GM21528 (cell line): ENCODE data around the gene KCNK5.

Experiments
- ATAC-seq: cut with Tn5 transposase; IDR thresholded peaks from one replicate; pipeline ENCODE4 v1.9.1; 2021; ENCODE audit warnings: mild to moderate bottlenecking, moderate library complexity; ENCODE audit not compliant: unreplicated experiment, low FRiP score

Gene KCNK5

DNA sequence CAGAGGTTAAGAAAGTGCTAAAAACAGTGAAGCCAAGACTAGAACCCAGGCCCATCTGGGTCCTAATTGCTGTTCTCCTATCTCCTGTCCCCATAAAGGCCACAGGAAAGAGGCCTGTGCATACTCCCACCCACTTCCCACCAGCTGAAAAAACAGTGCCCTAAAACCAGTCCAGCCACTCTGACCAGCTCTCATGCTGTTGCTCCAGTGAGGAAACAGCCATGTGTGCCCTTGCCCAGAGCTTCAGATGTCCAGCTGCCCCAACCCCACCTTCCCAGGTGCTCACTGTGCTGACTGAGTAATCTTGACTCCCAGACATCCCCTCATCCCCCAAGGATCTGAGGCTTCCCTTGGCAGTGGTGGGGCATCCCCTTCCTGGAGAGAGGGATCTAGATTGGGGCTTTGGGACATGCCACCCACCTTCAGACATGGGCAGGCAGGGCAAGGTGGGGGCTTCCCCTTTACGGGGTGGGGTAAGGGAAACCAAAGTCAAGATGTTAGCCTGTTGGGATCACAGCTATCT, 28.7 kb downstream of the KCNK5 start:
- ATAC-seq, result no peak

DNA sequence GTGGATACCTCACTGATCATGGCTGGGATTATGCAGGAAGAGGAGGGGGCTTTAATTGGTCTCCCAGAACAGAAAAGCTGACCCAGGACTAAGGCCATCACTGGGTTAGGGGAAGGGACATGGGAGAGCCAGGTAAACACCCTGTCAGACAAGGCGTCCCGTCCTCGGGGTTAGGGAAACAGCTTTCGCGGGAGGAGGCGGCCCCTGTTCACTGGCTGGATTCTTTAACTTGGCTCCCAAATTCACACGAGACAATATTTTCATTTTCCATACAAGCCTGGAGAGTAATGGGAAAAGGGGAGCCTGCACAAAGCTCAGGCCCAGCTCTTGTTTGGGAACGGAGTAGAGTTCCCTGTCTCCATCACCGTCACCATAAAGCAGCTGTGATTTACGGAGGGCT, 29.3 kb downstream of the KCNK5 start:
- ATAC-seq, result no peak

- ATAC-seq, result no peak
Observed at GRCh38 chr6:39199231-39199940, 29.9 kb downstream of the KCNK5 start.

DNA sequence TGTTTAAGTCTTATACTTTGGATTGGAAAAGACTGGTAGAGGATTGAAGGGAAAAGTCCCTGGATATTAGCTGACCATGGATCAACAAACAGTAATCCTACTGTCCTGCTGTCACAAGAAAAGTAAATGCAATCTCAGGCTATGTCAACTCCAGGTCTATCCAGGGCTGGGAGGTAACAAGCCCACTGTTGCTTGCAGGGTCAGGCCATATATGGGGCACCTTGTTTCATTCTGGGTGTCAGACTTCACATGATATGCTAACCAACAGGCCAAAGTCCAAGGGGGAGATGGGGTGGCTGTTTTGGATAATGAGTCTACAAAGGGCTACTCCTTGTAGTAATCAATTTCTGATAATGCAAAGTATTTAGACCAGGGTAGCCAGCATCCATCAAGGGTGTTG, 30.7 kb downstream of the KCNK5 start:
- ATAC-seq, result no peak

- ATAC-seq, result no peak
Observed at GRCh38 chr6:39197922-39198500, 31.3 kb downstream of the KCNK5 start.

GRCh38 chr6:39197521-39197920, 31.8 kb downstream of the KCNK5 start:
- ATAC-seq, result no peak

DNA sequence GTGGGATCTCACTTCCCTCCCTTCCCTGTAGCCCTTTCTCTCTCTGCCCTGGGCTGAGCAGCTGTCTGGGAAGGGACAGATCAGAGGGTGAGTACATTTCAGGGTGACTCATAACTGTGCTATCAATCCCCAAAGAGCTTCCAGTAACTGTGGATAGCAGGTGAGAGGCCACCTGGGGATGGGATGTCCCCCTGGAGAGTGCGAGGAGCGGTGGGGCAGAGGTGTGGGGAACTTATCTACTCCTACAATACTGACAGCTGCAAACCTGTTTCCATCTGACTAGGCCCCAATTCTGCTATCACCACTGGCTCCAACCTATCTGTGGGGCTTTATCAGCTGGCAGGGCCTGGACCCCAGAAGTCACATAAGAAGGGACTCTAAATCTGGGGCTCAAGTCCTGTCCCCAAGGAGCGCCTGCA, 32.6 kb downstream of the KCNK5 start:
- no peak for ATAC-seq

DNA sequence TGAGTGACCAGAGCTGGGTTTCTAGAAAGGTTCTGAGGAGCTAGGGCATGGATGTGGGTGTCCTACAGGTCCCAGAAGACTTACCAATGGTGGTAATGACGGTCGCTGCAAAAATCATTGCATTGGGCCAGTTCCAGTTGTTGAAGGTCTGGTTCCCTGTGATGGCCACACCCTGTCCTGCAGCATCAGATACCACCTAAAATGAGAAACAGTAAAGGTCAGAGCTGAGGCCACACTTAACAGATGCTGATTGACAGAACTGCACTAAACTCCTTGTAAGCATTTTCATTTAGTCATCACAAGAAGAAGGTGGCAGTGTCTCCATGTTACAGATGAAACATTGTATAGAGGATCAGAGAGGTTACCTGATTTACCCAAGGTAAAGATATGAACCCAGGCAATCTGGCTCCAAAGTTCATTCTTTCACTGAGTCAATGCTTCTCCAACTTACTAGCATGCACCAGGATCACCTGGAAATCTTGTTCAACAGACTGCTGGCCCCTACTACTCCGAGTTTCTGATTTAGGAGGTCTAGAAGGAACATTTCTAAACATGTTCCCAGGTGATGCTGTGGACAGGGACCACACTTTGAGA, 33.4 kb downstream of the KCNK5 start:
- ATAC-seq, result no peak

- ATAC-seq, result no peak
Observed at GRCh38 chr6:39194466-39194865, 34.8 kb downstream of the KCNK5 start.

DNA sequence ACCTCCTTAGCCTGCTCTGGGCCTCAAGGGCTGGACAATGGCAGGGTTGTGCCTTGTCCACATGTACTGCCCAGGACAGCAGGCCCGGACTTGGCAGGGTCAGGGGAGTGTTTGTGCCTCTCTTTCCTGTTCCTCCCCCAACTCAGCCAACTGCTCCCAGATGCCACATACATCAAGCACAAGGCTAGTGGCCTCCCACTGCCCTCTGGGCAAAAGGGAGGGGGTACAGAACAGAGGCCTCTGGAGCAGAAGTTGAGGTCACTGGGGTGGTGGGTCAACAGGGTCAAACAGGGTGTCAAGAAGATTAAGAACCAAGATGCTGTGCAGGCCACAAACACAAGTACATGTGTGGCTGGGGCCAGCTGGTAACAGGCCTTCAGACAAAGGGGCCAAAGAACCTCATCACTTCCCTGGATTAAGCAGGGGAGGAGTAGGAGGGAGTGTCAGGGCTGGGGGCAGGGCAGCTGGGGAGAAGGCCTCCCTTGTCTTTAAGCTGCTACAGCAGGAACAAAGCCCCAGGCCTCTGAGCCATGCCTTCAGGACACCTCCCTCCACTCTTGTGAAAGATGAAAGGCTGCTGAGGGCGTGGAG, 36.0 kb downstream of the KCNK5 start:
- ATAC-seq, result no peak

DNA sequence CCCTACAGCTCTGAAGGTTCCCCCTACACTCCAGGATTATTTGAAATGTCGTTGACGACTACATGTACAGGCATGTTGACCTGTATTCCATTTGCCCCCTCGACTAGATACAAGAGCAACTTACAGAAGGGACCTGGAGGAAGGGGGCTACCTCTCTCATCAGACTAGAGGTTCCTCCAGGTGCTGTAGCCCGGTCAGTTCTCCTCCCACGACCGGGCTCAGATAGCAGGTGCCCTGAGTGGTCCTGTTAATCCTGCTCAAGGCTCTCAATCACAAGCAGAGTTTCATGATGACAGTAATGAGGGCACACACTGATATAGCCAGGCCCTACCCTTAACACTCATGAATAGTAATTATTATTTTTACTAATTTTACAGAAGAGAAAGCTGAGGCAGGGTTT, 36.5 kb downstream of the KCNK5 start:
- no peak for ATAC-seq

GRCh38 chr6:39191236-39191930, 37.9 kb downstream of the KCNK5 start:
- no peak for ATAC-seq

GRCh38 chr6:39190545-39191235, 38.6 kb downstream of the KCNK5 start:
- no peak for ATAC-seq

DNA sequence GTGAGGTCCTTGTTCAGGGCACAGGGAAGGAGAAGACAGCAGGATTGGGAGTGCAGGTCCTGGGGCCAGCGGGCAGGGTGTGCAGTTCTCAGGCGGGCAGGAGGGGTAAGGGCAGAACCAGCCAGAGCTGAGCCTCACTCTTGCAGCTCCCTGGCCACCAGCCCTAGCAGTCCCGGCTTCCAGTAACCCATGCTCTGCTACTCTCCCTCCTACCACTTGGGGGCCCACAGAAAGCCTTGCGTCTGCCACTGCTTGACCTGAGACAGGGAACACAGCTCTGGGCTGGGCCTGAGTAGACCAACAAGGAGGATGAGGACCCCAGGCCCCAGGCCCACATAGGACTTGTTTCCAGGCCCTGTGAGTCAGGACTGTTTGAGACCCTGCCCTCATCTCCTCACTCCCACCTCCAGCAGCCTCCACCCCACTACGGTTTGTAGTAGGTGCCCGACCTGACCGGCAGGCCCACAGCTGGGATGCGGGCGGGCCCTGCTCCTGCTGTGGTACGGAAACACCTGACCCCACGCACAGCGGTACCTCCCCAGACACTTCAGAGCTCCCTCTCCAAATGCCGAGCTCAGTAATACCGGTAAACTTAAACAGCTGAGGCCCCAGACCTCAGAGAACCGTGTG, 39.2 kb downstream of the KCNK5 start:
- no peak for ATAC-seq

- no peak for ATAC-seq
Observed at GRCh38 chr6:39189131-39189530, 40.1 kb downstream of the KCNK5 start.

DNA sequence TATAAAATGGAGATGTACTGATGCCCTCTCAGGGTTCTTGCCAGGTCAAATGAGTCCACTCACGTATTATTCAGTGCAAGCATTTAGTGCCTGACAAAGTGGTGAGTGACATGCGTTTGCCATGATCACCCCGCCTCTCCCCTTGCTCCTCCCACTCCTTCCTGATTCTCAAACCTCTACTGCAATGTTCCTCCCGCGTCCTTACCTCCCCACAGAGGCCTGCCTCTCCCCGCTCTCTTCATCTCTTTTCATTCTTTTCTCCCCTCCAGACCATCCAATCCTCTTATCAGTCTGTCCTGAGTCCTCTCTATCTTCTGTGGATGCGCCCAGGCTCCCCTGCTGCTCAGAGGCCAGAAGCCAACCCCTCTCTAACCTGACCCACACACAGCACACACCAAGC, 40.7 kb downstream of the KCNK5 start:
- ATAC-seq, result no peak

GRCh38 chr6:39188098-39188450, 41.2 kb downstream of the KCNK5 start:
- no peak for ATAC-seq

GRCh38 chr6:39184906-39185580, 44.2 kb downstream of the KCNK5 start:
- no peak for ATAC-seq

- no peak for ATAC-seq
Observed at GRCh38 chr6:39182604-39183003, 46.7 kb downstream of the KCNK5 start.
